Measurements from ENCODE around the gene APBA1.

DNA sequence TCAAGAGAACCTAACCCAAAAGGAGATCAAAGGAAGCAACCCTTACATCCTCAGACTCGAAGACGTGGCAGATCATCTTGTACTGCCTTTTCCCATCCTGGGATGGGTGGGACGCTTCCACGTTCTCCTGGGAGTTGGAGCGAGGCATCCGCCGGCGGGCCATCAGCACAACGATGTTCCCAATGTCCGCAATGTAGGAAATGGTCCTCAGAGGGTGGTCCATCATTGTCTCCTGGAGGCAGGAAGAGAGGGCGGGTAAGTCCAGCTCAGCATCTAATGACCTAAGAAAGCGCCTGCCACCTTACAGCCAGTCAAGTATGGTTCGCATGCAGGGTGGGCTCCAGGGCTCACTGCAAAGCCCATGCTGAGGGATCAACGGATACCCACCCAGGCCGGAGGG lies 216.0 kb downstream of the APBA1 start:
- TF ChIP-seq POLR2A (IDR thresholded peaks at IDR 0.05; ENCODE audit: low read depth) (no peak), EP300 (IDR thresholded peaks at IDR 0.05) (no peak), POLR2AphosphoS5 (IDR thresholded peaks at IDR 0.05) (no peak)
- TF ChIP-seq, protein P1, sequence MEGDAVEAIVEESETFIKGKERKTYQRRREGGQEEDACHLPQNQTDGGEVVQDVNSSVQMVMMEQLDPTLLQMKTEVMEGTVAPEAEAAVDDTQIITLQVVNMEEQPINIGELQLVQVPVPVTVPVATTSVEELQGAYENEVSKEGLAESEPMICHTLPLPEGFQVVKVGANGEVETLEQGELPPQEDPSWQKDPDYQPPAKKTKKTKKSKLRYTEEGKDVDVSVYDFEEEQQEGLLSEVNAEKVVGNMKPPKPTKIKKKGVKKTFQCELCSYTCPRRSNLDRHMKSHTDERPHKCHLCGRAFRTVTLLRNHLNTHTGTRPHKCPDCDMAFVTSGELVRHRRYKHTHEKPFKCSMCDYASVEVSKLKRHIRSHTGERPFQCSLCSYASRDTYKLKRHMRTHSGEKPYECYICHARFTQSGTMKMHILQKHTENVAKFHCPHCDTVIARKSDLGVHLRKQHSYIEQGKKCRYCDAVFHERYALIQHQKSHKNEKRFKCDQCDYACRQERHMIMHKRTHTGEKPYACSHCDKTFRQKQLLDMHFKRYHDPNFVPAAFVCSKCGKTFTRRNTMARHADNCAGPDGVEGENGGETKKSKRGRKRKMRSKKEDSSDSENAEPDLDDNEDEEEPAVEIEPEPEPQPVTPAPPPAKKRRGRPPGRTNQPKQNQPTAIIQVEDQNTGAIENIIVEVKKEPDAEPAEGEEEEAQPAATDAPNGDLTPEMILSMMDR (IDR thresholded peaks at IDR 0.05): no peak

Data from esophagus muscularis mucosa (tissue), 4 donors.